HCT116 (cell line): ENCODE data around the gene PRICKLE1. TPM values are rescaled to one million over a fixed set of nuclear protein-coding genes. Genes with fewer than 3 reads are reported as not detected.

Source experiments
- ATAC-seq: fragments of 200-7000 bp; cut with Tn5 transposase; 2 replicates; pipeline ENCODE4 v1.9.1; 2020; ENCODE audit warnings: mild to moderate bottlenecking, moderate library complexity
- BruUV-seq: library from RNA; stranded (reverse); fragments of 400-500 nt; replicated peaks from 2 replicates; lab custom pipeline; 2021; lab: Mats Ljungman, UMichigan
- CTCF ChIA-PET: fragments of 300-600 bp; sonication (Branson Sonifier 250); formaldehyde crosslinking; loops from one replicate; lab custom pipeline; 2021; ENCODE audit warnings: antibody characterized with exemption; lab: Charles Lee
- POLR2A ChIA-PET: fragments of 300-600, 350-600 bp; sonication (Branson Sonifier 250); formaldehyde crosslinking; loops from one replicate; lab custom pipeline; 2021; ENCODE audit warnings: antibody characterized with exemption; lab: Charles Lee
- RAD21 ChIA-PET, 2 experiments: fragments of 300-600 bp; sonication (Branson Sonifier 250); formaldehyde crosslinking; loops; one replicate each; lab custom pipeline; 2023; ENCODE audit warnings: low total read pairs in 2 of 2; ENCODE audit not compliant: uncharacterized antibody in 2 of 2, unreplicated experiment in 2 of 2, low non-redundant PET in 1 of 2; lab: Charles Lee
- DNase-seq: peaks from one replicate; pipeline ENCODE4 v3.0.0-alpha.2; 2010; ENCODE audit warnings: low read depth, low spot score
- H2AFZ ChIP-seq: fragments of 200-600 bp; shearing (Covaris generic), sonication (generic); 2 replicates; pipeline ENCODE4 v1.6.1; 2017; ENCODE audit warnings: low read depth, mixed run types, mixed read lengths, antibody characterized with exemption, low read length; ENCODE audit not compliant: poor library complexity, severe bottlenecking
- H3K27ac ChIP-seq: 2 replicates; pipeline ENCODE4 v1.5.1; 2012; ENCODE audit warnings: low read depth, low read length
- H3K27me3 ChIP-seq: fragments of 200-600 bp; sonication (generic); 2 replicates; pipeline ENCODE4 v1.6.1; 2016; ENCODE audit warnings: mixed run types, low read length, mixed read lengths; ENCODE audit not compliant: insufficient read depth
- H3K36me3 ChIP-seq, 2 experiments: fragments of 200-500 bp in 1 of 2; fragments of 200-600 bp in 1 of 2; sonication (Bioruptor generic) in 1 of 2; sonication (generic) in 1 of 2; 2 replicates each; pipeline versions ENCODE4 v1.5.1 to v1.6.1; 2014 to 2016; ENCODE audit warnings: low read length in 2 of 2, inconsistent platforms in 1 of 2, mixed read lengths in 1 of 2, mixed run types in 1 of 2; ENCODE audit not compliant: insufficient read depth in 2 of 2, control insufficient read depth in 1 of 2
- H3K4me1 ChIP-seq, 2 experiments: fragments of 200-600 bp in 1 of 2; sonication (generic) in 1 of 2; 2 replicates each; pipeline versions ENCODE4 v1.5.1 to v1.6.1; 2012 to 2017; ENCODE audit warnings: low read length in 2 of 2, inconsistent platforms in 1 of 2, mild to moderate bottlenecking in 1 of 2, mixed read lengths in 1 of 2, mixed run types in 1 of 2, moderate library complexity in 1 of 2; ENCODE audit not compliant: insufficient read depth in 2 of 2, control insufficient read depth in 1 of 2
- H3K4me2 ChIP-seq: fragments of 200-600 bp; sonication (generic); 2 replicates; pipeline ENCODE4 v1.6.1; 2017; ENCODE audit warnings: mixed run types, low read length, mixed read lengths
- H3K4me3 ChIP-seq, 2 experiments: fragments of 200-600 bp in 1 of 2; sonication (generic) in 1 of 2; replicated peaks in 1 of 2; 2 replicates each; pipeline ENCODE4 v1.5.1; 2011 to 2016; ENCODE audit warnings: low read length in 2 of 2, control low read depth in 1 of 2, low read depth in 1 of 2, mild to moderate bottlenecking in 1 of 2, mixed read lengths in 1 of 2, mixed run types in 1 of 2
- H3K79me2 ChIP-seq: fragments of 200-600 bp; sonication (generic); 2 replicates; pipeline ENCODE4 v1.6.1; 2017; ENCODE audit warnings: mild to moderate bottlenecking, mixed run types, low read length, moderate library complexity, mixed read lengths; ENCODE audit not compliant: insufficient read depth
- H3K9ac ChIP-seq: fragments of 200-600 bp; sonication (generic); 2 replicates; pipeline ENCODE4 v1.6.1; 2016; ENCODE audit warnings: low read length, mixed read lengths
- H3K9me2 ChIP-seq: fragments of 200-600 bp; sonication (generic), shearing (Covaris generic); 2 replicates; pipeline ENCODE4 v1.6.1; 2017; ENCODE audit warnings: mixed run types, mild to moderate bottlenecking, moderate library complexity; ENCODE audit not compliant: insufficient read depth
- H3K9me3 ChIP-seq, 2 experiments: fragments of 200-500 bp in 1 of 2; fragments of 200-600 bp in 1 of 2; sonication (Bioruptor generic) in 1 of 2; sonication (generic) in 1 of 2; 2 replicates each; pipeline ENCODE4 v1.6.1; 2014 to 2017; ENCODE audit warnings: low read length in 2 of 2, mixed read lengths in 2 of 2, inconsistent platforms in 1 of 2, low read depth in 1 of 2, mild to moderate bottlenecking in 1 of 2, mixed run types in 1 of 2, moderate library complexity in 1 of 2; ENCODE audit not compliant: control insufficient read depth in 1 of 2, insufficient read depth in 1 of 2
- H4K20me1 ChIP-seq: fragments of 200-600 bp; sonication (generic), shearing (Covaris generic); 2 replicates; pipeline ENCODE4 v1.6.1; 2017; ENCODE audit warnings: mixed run types, mild to moderate bottlenecking, moderate library complexity; ENCODE audit not compliant: insufficient read depth
- ELF1 ChIP-seq: IDR thresholded peaks from 2 replicates; pipeline ENCODE4 v1.6.1; 2012; ENCODE audit warnings: low read depth, borderline replicate concordance
- EZH2phosphoT487 ChIP-seq: fragments of 200-600 bp; IDR thresholded peaks from 2 replicates; pipeline ENCODE4 v1.6.1; 2018; ENCODE audit warnings: antibody characterized with exemption, borderline replicate concordance
- JUND ChIP-seq: IDR thresholded peaks from 2 replicates; pipeline ENCODE4 v1.6.1; 2012
- POLR2AphosphoS5 ChIP-seq: IDR thresholded peaks from 2 replicates; pipeline ENCODE4 v1.6.1; 2011; ENCODE audit warnings: mild to moderate bottlenecking, low read depth, low read length, moderate library complexity
- RAD21 ChIP-seq: IDR thresholded peaks from 2 replicates; pipeline ENCODE4 v1.6.1; 2012; ENCODE audit warnings: low read depth, mild to moderate bottlenecking
- SP1 ChIP-seq: IDR thresholded peaks from 2 replicates; pipeline ENCODE4 v1.6.1; 2012; ENCODE audit warnings: low read depth
- SRF ChIP-seq: IDR thresholded peaks from 2 replicates; pipeline ENCODE4 v1.6.1; 2012; ENCODE audit warnings: low read depth
- TCF7L2 ChIP-seq: IDR thresholded peaks from 2 replicates; pipeline ENCODE4 v1.7.0; 2011; ENCODE audit warnings: borderline replicate concordance, inconsistent platforms; ENCODE audit not compliant: insufficient read depth, insufficient read length; ENCODE audit errors: extremely low read depth
- YY1 ChIP-seq: IDR thresholded peaks from 2 replicates; pipeline ENCODE4 v1.6.1; 2011; ENCODE audit warnings: low read length, low read depth, moderate library complexity, mild to moderate bottlenecking; ENCODE audit not compliant: insufficient replicate concordance; ENCODE audit errors: extremely low read depth
- ZFX ChIP-seq: fragments of 450-650 bp; IDR thresholded peaks from 2 replicates; pipeline ENCODE4 v1.6.1; 2017
- ZNF274 ChIP-seq: fragments of 200-500 bp; sonication (Bioruptor generic); IDR thresholded peaks from 2 replicates; pipeline ENCODE4 v1.6.1; 2014; ENCODE audit warnings: mild to moderate bottlenecking, low read depth, low read length, inconsistent platforms
- intact Hi-C: fragments of 100-400 bp; cut with micrococcal nuclease; formaldehyde crosslinking; loops from 2 replicates; pipeline ENCODE4 v1.10.0; 2022
- total RNA-seq: library from RNA; stranded (reverse); gene quantifications from one replicate; pipeline ENCODE4 v1.2.1, GENCODE V29; 2021; ENCODE audit not compliant: unreplicated experiment
- TF ChIP-seq, protein P1 (sequence below), 3 experiments: fragments of 200-600 bp in 1 of 3; sonication (generic) in 1 of 3; IDR thresholded peaks in 2 of 3; conservative IDR thresholded peaks in 1 of 3; 2 replicates each; pipeline ENCODE4 v1.5.1; 2012 to 2017; ENCODE audit warnings: low read depth in 2 of 3, low read length in 2 of 3, antibody characterized with exemption in 1 of 3, borderline replicate concordance in 1 of 3, control low read depth in 1 of 3, mild to moderate bottlenecking in 1 of 3, mixed read lengths in 1 of 3, mixed run types in 1 of 3, moderate library complexity in 1 of 3; ENCODE audit not compliant: insufficient read depth in 1 of 3
- TF ChIP-seq, protein P2 (sequence below): IDR thresholded peaks from 2 replicates; pipeline ENCODE4 v1.6.1; 2011; ENCODE audit warnings: mild to moderate bottlenecking, low read length, moderate library complexity; ENCODE audit not compliant: insufficient replicate concordance; ENCODE audit errors: extremely low read depth
- TF ChIP-seq, protein P3 (sequence below): IDR thresholded peaks from 2 replicates; pipeline ENCODE4 v1.6.1; 2012
- TF ChIP-seq, protein P4 (sequence below): IDR thresholded peaks from 2 replicates; pipeline ENCODE4 v1.6.1; 2012
- TF ChIP-seq, protein P5 (sequence below): IDR thresholded peaks from 2 replicates; pipeline ENCODE4 v1.6.1; 2012; ENCODE audit warnings: low read depth

Gene PRICKLE1
- total RNA-seq, 1 experiment from 2014 or later: 1.3 TPM

DNA sequence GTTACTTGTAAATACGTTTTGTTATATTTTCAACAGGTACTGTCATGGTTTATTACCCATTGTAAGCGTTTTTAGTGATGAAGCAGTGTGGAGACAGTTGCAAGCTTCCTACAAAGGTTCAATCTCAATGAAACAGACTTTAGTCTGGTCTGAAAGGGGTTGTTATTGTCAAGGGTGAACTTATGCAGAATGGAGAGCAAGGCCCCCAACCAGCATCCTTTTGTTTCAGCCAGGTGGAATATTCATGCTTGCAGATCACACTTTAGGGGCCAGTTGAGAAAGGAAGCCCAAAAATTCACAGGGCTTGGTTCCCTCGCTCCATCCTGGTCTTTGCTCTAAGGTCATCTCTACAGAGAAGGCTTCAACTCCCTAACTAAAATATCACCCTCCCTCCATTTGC is 103.7 kb downstream of the PRICKLE1 start:
- H3K36me3 ChIP-seq: no peaks in the 10 kb centered on the region
- no peak overlapping the region for H2AFZ ChIP-seq
- H3K9me2 ChIP-seq: no peaks in the 10 kb centered on the region
- H4K20me1 ChIP-seq: no peaks in the 10 kb centered on the region
- no peak for ATAC-seq
- no TSS peak for BruUV-seq
- H3K27ac ChIP-seq: no peak overlapping the region
- ChIA-PET CTCF (interaction anchor here (1.1 to 4.2 kb wide), 2 partner anchors 83 to 795 kb away, joined by 4 to 36 read pairs; no protein-coding TSS in a partner anchor), RAD21 (no interaction called here), POLR2A (no interaction called here)
- no peak overlapping the region for H3K4me2 ChIP-seq
- no peaks in the 10 kb centered on the region for H3K79me2 ChIP-seq
- no peak for DNase-seq
- no peak overlapping the region for H3K4me3 ChIP-seq
- peaks cover 11% of the 10 kb centered on the region in 2 experiments; a peak in 2 of 4 replicates for H3K4me1 ChIP-seq
- intact Hi-C loops: loop anchor here (10.0 kb wide), 1 partner anchor 479 kb away; no protein-coding TSS in a partner anchor
- TF ChIP-seq ELF1 (no peak), JUND (no peak), ZFX (no peak), SRF (no peak), ZNF274 (no peak), EZH2phosphoT487 (no peak), POLR2AphosphoS5 (no peak), YY1 (no peak), RAD21 (no peak), TCF7L2 (no peak), SP1 (no peak)
- TF ChIP-seq, protein P1, sequence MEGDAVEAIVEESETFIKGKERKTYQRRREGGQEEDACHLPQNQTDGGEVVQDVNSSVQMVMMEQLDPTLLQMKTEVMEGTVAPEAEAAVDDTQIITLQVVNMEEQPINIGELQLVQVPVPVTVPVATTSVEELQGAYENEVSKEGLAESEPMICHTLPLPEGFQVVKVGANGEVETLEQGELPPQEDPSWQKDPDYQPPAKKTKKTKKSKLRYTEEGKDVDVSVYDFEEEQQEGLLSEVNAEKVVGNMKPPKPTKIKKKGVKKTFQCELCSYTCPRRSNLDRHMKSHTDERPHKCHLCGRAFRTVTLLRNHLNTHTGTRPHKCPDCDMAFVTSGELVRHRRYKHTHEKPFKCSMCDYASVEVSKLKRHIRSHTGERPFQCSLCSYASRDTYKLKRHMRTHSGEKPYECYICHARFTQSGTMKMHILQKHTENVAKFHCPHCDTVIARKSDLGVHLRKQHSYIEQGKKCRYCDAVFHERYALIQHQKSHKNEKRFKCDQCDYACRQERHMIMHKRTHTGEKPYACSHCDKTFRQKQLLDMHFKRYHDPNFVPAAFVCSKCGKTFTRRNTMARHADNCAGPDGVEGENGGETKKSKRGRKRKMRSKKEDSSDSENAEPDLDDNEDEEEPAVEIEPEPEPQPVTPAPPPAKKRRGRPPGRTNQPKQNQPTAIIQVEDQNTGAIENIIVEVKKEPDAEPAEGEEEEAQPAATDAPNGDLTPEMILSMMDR (IDR thresholded peaks at IDR 0.05 in 2 of 3, conservative IDR thresholded peaks at IDR 0.05 in 1 of 3; ENCODE audit: borderline replicate concordance in 1 of 3, insufficient read depth in 1 of 3, low read depth in 2 of 3, low read length in 2 of 3): no peak
- TF ChIP-seq, protein P2, sequence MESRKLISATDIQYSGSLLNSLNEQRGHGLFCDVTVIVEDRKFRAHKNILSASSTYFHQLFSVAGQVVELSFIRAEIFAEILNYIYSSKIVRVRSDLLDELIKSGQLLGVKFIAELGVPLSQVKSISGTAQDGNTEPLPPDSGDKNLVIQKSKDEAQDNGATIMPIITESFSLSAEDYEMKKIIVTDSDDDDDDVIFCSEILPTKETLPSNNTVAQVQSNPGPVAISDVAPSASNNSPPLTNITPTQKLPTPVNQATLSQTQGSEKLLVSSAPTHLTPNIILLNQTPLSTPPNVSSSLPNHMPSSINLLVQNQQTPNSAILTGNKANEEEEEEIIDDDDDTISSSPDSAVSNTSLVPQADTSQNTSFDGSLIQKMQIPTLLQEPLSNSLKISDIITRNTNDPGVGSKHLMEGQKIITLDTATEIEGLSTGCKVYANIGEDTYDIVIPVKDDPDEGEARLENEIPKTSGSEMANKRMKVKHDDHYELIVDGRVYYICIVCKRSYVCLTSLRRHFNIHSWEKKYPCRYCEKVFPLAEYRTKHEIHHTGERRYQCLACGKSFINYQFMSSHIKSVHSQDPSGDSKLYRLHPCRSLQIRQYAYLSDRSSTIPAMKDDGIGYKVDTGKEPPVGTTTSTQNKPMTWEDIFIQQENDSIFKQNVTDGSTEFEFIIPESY: no peak
- TF ChIP-seq, protein P3, sequence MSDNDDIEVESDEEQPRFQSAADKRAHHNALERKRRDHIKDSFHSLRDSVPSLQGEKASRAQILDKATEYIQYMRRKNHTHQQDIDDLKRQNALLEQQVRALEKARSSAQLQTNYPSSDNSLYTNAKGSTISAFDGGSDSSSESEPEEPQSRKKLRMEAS: no peak
- TF ChIP-seq, protein P4, sequence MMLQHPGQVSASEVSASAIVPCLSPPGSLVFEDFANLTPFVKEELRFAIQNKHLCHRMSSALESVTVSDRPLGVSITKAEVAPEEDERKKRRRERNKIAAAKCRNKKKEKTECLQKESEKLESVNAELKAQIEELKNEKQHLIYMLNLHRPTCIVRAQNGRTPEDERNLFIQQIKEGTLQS: no peak
- TF ChIP-seq, protein P5, sequence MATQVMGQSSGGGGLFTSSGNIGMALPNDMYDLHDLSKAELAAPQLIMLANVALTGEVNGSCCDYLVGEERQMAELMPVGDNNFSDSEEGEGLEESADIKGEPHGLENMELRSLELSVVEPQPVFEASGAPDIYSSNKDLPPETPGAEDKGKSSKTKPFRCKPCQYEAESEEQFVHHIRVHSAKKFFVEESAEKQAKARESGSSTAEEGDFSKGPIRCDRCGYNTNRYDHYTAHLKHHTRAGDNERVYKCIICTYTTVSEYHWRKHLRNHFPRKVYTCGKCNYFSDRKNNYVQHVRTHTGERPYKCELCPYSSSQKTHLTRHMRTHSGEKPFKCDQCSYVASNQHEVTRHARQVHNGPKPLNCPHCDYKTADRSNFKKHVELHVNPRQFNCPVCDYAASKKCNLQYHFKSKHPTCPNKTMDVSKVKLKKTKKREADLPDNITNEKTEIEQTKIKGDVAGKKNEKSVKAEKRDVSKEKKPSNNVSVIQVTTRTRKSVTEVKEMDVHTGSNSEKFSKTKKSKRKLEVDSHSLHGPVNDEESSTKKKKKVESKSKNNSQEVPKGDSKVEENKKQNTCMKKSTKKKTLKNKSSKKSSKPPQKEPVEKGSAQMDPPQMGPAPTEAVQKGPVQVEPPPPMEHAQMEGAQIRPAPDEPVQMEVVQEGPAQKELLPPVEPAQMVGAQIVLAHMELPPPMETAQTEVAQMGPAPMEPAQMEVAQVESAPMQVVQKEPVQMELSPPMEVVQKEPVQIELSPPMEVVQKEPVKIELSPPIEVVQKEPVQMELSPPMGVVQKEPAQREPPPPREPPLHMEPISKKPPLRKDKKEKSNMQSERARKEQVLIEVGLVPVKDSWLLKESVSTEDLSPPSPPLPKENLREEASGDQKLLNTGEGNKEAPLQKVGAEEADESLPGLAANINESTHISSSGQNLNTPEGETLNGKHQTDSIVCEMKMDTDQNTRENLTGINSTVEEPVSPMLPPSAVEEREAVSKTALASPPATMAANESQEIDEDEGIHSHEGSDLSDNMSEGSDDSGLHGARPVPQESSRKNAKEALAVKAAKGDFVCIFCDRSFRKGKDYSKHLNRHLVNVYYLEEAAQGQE: no peak
- no peak overlapping the region for H3K9ac ChIP-seq
- no peaks in the 10 kb centered on the region for H3K27me3 ChIP-seq
- no peaks in the 10 kb centered on the region for H3K9me3 ChIP-seq
